Spleen (tissue), 7 donors: ENCODE measurements around the gene SUSD2.

Experiments
- CTCF ChIP-seq, 11 experiments: fragments of 200-600 bp in 7 of 11; fragments of 450-650 bp in 4 of 11; sonication (generic) in 4 of 11; IDR thresholded peaks in 8 of 11; conservative IDR thresholded peaks in 3 of 11; 1 replicate in 7 of 11; 2 replicates in 4 of 11; pipeline versions ENCODE4 v1.4.0 to v1.8.0; 2016 to 2021; ENCODE audit warnings: antibody characterized with exemption in 11 of 11, inconsistent platforms in 4 of 11, mild to moderate bottlenecking in 1 of 11
- POLR2A ChIP-seq, 3 donors: fragments of 450-650 bp; IDR thresholded peaks; one replicate each; pipeline ENCODE4 v1.5.1; 2017; ENCODE audit warnings: antibody characterized with exemption in 3 of 3, mild to moderate bottlenecking in 1 of 3
- POLR2AphosphoS5 ChIP-seq, 3 donors: sonication (generic); formaldehyde crosslinking; IDR thresholded peaks; one replicate each; pipeline ENCODE4 v1.5.1; 2017; ENCODE audit warnings: antibody characterized with exemption in 3 of 3
- donor health status: DM: no; HTN: no; CAD: no; lungs with moderate emphysema.
- donor health status: DM: no; HTN: no; CAD: no.
- donor health status: DM: no; HTN: no; CAD: no.

GRCh38 chr22:24165673-24166072 is 15.6 kb upstream of the SUSD2 start:
- TF ChIP-seq CTCF (IDR thresholded peaks at IDR 0.05 in 8 of 11, conservative IDR thresholded peaks at IDR 0.05 in 3 of 11) (no peak), POLR2AphosphoS5 (IDR thresholded peaks at IDR 0.05) (no peak), POLR2A (IDR thresholded peaks at IDR 0.05) (no peak)
